Glomerular endothelial cell (primary cell): ENCODE measurements around the gene UST. TPM values are rescaled to one million over a fixed set of nuclear protein-coding genes. Genes with fewer than 3 reads are reported as not detected.
"Not testable (repeated sequence)": the region's sequence is repeated elsewhere in the genome, so short reads cannot be mapped to it uniquely, and the experiment has no call there.

Experiments used
- DNase-seq: peaks from one replicate; pipeline ENCODE4 v3.0.0-alpha.2; 2011; ENCODE audit warnings: low read depth, low spot score; ENCODE audit errors: extremely low read depth
- total RNA-seq: library from RNA; depleted of rRNA; stranded (reverse); fragments of >200 nt; gene quantifications from 2 replicates; pipeline ENCODE4 v1.2.3, GENCODE V29; 2015

UST gene
- total RNA-seq, 1 donor from 2014 or later, result 2.0 TPM

DNA sequence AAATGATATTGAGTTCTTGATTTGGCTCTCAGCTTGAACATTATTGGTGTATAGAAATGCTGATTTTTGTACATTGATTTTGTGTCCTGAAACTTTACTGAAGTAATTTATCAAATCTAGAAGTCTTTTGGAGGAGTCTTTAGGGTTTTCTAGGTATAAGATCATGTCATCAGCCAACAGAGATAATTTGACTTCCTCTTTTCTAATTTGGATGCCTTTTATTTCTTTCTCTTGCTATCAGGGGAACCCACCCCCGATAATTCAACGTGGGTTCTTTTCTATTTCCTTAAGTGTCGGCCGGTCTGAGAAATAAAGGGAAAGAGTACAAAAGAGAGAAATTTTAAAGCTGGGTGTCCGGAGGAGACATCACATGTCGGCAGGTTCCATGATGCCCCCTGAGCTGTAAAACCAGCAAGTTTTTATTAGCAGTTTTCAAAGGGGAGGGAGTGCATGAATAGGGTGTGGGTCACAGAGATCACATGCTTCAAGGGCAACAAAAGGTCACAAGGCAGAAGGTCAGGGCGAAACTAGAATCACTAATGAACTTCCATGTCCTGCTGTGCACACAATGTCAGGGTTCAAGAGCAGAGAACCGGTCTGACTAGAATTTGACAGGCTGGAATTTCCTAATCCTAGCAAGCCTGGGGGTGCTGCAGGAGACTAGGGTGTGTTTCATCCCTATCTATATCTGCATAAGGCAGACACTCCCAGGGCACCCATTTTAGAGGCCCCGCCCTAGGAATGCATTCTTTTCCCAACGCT, 17.6 kb downstream of the UST start:
- DNase-seq, result not testable (repeated sequence)

GRCh38 chr6:148765898-148766808, 19.3 kb downstream of the UST start:
- DNase-seq, result no peak

GRCh38 chr6:148768646-148769270, 21.9 kb downstream of the UST start:
- no peak for DNase-seq

DNA sequence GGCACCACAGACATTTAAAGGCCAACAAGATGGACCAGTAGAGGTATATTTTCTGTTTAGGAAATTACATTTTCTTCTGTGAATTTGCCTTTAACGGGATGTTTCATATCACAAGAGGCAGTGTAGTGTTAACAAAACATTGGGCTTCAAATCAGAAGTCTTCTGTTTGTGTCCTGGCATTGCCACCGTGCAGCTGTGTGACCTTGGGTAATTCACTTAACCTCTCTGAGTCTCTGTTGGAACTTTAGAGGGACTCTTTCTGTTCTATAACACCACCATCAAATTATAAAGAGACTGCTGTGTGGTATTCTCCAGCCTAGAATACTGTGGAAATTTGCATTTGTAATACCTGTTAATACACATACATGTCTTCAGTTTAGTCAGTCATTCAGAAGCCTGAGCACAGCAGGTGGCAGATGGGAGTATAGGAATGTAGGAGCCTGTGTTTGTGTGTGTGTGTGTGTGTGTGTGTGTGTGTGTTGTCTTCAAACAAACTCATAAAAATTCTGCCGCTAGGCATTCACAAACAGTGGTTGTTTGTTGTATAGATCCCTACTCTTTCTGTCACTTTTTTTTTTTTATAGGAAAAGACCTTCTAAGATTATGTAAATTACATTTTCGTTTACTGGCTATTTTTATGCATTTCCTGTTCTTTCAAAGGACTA, 22.6 kb downstream of the UST start:
- DNase-seq, result no peak

- no peak for DNase-seq
These were observed 23.8 kb downstream of the UST start for GRCh38 chr6:148770408-148771211.

DNA sequence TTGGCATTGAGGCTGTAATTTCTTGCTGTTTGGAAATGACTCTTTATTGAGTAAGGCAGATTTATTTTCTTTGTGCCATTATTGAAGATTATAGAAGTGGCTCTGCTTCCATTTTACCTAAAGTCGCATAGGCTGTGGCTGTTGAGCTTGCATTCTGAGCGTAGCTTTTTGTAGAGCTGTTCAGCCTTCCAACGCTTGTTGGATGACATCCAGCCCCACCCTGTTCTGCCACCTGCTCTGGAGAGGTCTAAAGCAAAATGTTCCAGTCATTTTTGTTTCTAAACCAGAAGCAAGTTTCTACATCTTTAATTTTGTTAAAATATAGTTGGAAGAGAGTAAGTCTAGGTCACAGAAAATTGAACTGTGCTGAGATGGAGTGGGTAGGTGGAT, 24.4 kb downstream of the UST start:
- DNase-seq, result no peak

GRCh38 chr6:148771896-148772554, 25.2 kb downstream of the UST start:
- no peak for DNase-seq

GRCh38 chr6:148775161-148775560, 28.3 kb downstream of the UST start:
- no peak for DNase-seq

- DNase-seq, result no peak
These were observed 29.8 kb downstream of the UST start for GRCh38 chr6:148776321-148777308.

GRCh38 chr6:148779142-148779562, 32.3 kb downstream of the UST start:
- DNase-seq, result no peak

- not testable (repeated sequence) for DNase-seq
These were observed 33.6 kb downstream of the UST start for GRCh38 chr6:148780423-148780822.

- no peak for DNase-seq
These were observed 34.1 kb downstream of the UST start for GRCh38 chr6:148780918-148781436.

DNA sequence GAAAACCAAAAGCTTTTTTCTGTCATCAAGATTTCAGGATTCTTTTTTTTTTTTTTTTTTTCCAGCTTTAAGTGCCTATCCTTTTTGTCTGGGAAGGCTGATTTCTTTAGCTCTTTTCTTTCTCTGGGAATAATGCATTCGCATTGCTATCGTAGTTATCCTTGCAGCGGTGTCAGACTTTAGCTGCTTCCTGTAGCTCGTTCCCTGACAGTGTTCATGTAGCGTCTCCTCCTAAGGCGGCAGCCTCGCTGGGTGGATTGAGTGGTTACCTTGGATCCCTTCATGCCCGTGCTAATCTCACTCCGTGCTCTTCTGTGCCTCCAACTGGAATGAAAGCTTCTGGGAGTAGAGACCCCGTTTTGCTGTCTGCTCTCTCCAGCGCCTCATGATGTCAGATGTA, 43.1 kb downstream of the UST start:
- no peak for DNase-seq

DNA sequence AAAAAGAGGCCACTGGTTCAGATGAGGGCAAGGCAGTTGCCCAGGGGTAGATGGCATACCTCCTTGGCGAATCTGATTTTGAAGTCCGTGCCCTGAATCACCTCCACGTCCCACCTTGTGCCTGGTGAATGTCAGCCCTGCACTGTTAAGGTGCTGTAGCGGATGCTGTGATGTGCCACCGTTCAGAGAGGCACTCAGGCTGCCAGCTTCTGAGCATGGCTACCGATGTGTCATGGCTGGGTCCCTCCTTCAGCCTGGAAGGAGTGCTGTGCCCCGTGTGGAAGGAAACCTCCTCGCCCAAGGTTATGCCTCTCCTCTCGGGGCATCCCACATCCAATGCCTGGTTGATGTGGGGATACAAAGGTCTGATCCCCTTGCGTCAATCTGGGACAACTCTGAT, 43.6 kb downstream of the UST start:
- DNase-seq, result no peak

DNA sequence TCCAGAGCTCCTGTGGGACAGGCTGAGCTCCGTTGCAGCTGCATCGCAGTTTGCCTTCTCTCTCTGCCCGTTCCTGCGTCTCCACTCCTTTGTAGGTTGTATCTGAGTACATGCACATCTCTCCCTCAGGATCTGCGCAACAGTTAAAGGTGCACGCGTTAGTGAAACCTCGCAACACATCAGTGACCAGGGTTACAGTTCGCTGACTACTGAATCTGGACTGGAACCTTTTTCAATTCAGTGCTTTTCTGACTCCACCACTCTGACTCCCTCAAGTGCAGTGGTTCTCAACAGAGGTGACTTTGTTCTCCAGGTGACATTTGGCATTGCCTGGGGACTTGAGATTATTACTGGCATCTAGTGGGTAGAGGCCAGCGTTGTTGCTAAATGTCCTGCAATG, 44.0 kb downstream of the UST start:
- no peak for DNase-seq

DNA sequence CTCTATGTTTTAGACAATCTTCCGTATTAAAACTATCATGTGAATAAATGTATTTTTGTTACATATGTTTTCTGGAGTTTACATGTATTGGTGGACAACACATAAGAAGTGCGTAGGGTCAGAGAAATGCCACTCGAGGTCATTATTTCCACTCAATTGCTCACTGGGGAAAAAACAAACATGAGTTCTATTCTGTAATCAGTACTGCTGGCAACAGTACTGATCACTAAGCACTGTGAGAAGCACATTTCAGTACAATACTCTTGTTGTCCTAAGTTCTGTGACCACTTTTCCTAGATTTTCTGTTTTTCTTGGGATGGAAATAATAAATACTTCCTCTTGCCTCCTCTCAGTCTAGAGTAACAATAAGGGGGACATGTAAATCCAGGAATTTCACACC, 44.5 kb downstream of the UST start:
- no peak for DNase-seq

DNA sequence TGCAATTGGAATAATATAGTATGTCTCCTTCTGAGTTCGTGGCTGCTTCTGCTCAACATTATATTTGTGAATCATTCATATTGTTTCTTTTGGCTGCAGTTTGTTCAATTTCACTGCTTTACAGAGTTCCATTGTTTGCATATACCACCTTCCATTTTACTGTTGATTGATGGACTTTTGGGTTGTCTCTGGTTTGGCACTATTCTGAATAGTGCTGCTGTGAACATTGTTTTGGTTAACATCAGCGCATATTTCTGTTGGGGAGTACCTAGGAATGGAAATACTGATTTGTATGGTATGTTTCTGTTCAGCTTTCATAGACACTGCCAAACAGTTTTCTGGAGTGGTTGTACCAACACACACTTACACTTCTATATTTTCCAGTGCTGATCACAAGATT, 46.9 kb downstream of the UST start:
- no peak for DNase-seq

GRCh38 chr6:148794797-148795196, 48.0 kb downstream of the UST start:
- no peak for DNase-seq
